Fibroblast of villous mesenchyme (primary cell): ENCODE results near the gene ADD2. TPM values are rescaled to one million over a fixed set of nuclear protein-coding genes. Genes with fewer than 3 reads are reported as not detected.

Experiments used
- DNase-seq: peaks from one replicate; pipeline ENCODE4 v3.0.0-alpha.2; 2010; ENCODE audit warnings: low read depth
- H3K4me3 ChIP-seq: 2 replicates; pipeline ENCODE4 v1.5.1; 2011; ENCODE audit warnings: low read depth, mild to moderate bottlenecking, low read length
- CTCF ChIP-seq: IDR thresholded peaks from 2 replicates; pipeline ENCODE4 v1.5.1; 2012; ENCODE audit warnings: low read depth, mild to moderate bottlenecking, low read length; ENCODE audit not compliant: insufficient read depth
- total RNA-seq: library from RNA; depleted of rRNA; stranded (reverse); fragments of >200 nt; gene quantifications from 2 replicates; pipeline ENCODE4 v1.2.3, GENCODE V29; 2012

Gene ADD2
- total RNA-seq, 1 donor, result not detected

GRCh38 chr2:70676301-70677035 lies 91.5 kb downstream of the ADD2 start:
- no peak for DNase-seq
- no peak for TF ChIP-seq CTCF
- H3K4me3 ChIP-seq, result no peak overlapping the region

GRCh38 chr2:70675862-70676261 lies 92.1 kb downstream of the ADD2 start:
- no peak for DNase-seq
- no peak for TF ChIP-seq CTCF
- H3K4me3 ChIP-seq, result no peak overlapping the region

GRCh38 chr2:70674636-70675430 lies 93.2 kb downstream of the ADD2 start:
- DNase-seq, result no peak
- TF ChIP-seq CTCF, result no peak
- H3K4me3 ChIP-seq, result no peak overlapping the region

GRCh38 chr2:70673041-70673647 lies 94.9 kb downstream of the ADD2 start:
- TF ChIP-seq CTCF, result no peak
- H3K4me3 ChIP-seq, result no peak overlapping the region
- DNase-seq, result no peak

GRCh38 chr2:70671092-70671675 lies 96.8 kb downstream of the ADD2 start:
- no peak for DNase-seq
- H3K4me3 ChIP-seq, result no peak overlapping the region

More at GRCh38 chr2:70671092-70671675, 96.8 kb downstream of the ADD2 start:
- no peak for TF ChIP-seq CTCF
